Endometrial microvascular endothelial cells (primary cell): ENCODE data around the gene CCDC167. TPM values are rescaled to one million over a fixed set of nuclear protein-coding genes. Genes with fewer than 3 reads are reported as not detected.

Source experiments
- in situ Hi-C: cut with HindIII; loops from 2 replicates; pipeline ENCODE4 v1.10.0; 2017; ENCODE audit warnings: low sequenced_read_pairs, low pct_unique_long_range_greater_than_20kb; ENCODE audit errors: inconsistent ontology term
- total RNA-seq: library from RNA; depleted of rRNA; stranded (reverse); fragments of >200 nt; gene quantifications from one replicate; pipeline ENCODE4 v1.2.3, GENCODE V29; 2015; ENCODE audit errors: inconsistent ontology term

The CCDC167 gene
- total RNA-seq = 55.6 TPM

DNA sequence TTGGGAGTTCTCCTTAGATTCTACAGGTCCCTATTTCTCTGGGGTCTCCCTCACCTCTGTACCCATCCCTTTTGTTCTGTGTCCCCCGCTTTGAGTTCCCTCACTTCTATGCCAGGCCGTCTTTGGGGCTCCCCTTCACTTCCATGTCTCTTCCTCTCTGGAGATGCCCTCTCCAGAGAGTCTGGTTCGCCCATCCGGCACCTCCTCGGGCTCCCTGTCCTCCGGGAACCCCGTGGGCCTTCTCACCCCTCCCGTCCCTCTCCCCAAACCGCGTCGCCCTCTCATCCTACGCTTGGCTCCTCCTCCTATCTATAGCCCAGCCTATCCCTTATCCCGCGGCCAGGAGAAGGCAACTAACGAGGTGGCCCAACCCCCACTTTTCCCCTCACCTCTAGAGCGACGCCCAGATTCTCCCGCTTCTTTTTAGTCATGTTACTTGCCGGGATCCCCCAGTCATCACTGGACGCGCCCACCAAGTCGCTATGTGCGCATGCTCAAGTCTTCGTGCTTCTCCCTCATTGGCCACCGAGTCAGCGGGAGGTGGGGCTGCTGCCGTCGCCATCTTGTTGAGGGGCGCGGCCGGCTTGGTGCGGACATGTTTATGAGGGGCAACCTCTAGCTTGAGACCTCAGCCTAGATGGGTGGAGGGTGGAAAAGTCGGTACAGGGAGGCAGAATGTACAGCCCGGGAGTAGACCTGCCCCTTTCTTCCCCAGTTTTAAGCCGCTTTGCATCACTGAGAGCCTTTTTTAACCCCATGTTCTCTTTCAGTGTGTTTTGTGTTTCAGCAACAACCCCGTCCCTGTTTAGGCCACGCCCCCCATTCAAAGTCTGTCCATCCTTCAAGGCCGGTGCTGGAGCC lies at the start of gene CCDC167:
CCDC167 (minus strand) TSS at position 461 of the 861 bp plus-strand sequence; CDS start at position 431, 30 bp downstream.
- in situ Hi-C loops = no loop called here

DNA sequence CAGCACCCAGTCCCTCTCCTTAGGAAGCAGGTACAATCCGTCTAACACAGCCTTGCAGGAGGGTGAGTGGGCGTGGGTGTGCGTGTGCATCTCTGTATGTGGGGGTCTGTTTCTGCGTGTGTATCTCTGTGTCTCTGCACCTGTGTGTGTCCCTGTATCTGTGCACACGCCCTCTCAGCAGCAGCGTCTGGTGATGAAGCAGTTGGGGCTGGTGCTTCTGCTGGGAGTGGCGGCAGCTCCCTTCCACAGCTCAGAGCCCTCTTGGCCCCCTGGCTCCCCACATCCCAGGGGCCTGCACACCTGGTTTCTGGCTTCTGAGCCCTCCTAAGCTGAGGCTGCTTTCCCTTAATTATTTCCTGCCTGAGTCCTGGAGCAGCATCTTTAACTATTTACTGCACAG lies 49.5 kb upstream of the CCDC167 start:
- in situ Hi-C loops = no loop called here

DNA sequence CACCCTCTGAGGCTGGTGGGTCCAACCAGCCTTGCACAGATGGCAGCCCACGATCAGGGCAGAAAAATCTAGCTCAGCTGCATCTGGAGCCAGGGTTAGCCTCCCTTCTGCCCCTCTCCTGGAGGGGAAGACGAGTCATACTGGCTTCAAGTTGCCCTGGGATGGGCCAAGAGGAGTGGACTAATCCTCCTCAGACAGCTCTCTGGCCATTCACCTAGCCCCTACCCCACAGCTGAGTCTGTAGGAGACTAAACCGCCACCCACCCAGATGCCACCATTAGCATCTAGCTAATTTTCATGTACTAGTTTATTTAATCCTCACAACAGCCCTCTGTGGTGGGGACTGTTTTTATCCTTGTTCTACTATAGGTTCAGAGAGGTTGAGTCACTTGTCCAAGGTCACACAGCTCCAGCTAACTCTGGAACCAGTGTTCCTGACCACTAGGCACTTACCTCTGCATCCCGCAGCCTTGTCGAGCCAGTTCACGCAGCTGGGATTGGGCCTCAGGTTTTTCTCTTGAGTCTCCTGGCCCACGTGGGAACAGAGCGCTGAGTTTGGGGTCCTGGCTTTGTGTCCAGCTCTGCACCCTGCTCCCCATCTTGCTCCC lies 48.5 kb upstream of the CCDC167 start:
- in situ Hi-C loops = no loop called here

DNA sequence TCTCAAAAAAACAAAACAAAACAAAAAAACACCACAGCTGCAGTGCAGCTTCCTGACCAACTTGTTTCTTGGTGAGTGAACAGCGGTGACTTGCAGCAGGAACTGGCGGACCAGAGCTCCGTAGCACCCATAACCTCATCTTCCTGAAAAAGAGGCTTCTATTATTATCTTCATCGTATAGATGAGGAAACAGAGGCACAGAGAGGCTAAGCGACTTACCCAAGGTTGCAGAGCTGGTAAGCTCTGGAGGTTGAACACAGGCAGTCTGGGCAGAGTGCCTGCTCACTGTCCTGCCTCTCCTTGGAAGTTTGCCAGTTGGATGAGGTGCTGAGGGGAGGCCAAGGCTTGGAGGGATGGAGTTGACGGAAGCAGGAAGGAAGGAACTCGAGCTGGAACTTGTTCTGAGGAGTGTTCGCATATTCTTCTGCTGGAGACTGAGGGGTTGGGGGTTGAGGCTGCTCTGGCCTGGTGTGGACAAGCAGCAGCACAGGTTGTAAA lies 47.9 kb upstream of the CCDC167 start:
- in situ Hi-C loops = no loop called here

DNA sequence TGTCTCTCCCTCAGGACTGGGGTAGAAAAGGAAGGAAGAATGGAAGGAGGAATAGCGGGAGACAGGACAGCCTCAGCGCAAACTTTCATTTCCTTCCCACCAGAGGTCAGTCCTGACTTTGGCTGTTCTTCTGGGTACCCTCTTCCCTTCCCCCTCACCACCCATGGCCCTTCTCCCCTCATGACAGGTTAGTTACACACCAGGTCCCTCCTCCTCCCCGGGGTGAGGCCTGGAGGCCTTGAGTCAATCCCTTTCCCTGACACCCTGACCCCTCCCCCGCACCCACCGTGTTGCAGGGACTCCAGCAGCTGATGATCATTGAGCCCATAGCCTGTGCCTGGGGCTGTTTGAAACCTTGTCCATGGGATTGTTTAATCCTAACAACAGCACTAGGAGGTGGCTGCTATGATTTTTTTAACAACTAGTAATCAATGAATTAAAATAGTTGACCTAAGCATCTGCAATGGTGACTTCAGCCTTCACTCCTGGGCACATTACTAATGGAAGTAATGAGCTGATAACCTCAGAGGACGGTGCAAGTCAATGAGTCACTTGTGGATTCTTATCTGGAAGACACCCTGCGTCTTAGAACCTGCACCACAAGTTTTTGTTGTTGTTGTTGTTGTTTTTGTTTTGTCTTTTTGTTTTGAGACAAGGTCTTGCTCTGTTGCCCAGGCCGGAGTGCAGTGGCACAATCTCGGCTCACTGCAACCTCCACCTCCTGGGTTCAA lies 46.6 kb upstream of the CCDC167 start:
- in situ Hi-C loops = no loop called here

DNA sequence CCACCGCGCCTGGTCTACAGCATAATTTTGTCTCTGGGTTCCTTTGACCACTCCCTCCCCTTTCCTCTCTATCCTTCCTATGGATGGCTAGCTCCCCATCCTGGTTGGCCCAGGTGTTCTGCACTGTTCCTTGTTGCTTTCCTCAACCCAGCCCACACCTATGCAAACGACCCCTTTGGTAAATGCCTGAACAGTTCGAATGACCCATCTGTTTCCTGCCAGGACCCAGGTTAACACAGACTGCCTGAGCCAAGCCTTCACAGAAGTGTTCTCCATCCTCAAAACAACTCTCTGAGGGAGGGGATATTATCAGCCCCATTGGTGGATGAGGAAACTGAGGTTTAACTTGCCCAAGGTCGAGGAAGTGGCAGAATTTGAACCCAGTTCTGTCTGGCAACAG lies 44.8 kb upstream of the CCDC167 start:
- in situ Hi-C loops = no loop called here

DNA sequence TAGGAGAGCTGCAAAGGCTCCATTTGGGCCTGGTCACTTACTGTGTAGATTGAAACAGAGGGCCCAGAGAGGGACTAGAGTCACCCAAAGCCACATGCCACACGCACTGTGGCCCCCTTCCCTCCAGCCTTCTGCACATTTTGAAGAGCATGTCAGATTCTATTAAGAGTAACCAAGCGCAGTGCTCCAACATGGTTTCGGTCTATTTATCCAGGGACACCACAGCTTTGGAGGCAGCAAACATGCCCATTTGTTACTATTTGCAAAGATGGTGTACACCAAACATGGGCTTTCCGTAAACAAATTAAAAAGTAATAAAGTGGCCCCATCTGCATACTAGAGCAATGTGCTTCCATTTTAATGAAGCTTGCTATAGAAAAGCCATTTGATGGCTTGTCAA lies 43.7 kb upstream of the CCDC167 start:
- in situ Hi-C loops = no loop called here

DNA sequence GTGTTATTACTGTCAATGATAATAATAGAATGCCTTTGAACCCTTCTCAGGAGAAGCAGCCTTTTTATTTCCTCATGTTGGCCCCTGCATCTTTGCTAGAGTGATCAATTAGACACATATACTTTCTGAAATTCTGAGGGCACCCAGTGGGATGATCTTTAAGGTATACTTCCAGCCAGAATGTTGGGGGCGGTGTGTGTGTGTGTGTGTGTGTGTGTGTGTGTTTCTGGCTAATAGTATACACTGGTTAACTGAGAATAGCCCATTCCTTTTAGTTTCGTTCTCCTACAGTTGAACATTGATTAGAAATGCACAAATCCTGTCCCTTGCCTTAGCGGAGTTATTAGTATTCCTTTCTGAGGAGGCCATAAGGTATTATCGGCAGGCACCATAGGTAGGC lies 41.7 kb upstream of the CCDC167 start:
- in situ Hi-C loops = no loop called here

DNA sequence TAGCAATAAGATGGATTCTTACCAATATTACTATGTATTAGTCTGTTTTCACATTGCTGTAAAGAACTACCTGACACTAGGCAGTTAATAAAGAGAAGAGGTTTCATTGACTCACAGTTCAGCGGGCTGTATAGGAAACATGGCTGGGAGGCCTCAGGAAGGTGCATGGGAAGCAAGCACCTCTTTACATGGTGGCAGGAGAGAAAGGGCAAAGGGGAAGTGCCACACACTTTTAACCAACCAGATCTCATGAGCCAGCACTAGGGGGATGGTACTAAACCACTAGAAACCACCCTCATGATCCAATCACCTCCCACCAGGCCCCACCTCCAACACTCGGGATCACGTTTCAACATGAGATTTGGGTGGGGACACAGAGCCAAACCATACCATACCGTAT lies 40.7 kb upstream of the CCDC167 start:
- in situ Hi-C loops = no loop called here

DNA sequence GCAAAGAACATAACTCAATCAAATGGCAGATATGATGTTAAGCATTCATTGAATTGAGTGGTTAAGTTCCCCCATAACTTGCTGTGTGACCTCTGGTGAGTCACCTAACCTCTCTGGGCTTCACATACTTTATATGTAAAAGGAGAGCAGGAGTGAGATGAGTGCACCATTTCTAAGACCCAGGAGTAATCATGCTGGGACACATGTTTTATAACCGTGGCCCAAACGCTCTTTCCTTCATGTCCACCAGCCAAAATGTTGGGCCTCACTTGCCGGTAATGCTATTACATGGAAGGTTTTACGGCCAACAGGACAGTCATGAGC lies 40.3 kb upstream of the CCDC167 start:
- in situ Hi-C loops = no loop called here

DNA sequence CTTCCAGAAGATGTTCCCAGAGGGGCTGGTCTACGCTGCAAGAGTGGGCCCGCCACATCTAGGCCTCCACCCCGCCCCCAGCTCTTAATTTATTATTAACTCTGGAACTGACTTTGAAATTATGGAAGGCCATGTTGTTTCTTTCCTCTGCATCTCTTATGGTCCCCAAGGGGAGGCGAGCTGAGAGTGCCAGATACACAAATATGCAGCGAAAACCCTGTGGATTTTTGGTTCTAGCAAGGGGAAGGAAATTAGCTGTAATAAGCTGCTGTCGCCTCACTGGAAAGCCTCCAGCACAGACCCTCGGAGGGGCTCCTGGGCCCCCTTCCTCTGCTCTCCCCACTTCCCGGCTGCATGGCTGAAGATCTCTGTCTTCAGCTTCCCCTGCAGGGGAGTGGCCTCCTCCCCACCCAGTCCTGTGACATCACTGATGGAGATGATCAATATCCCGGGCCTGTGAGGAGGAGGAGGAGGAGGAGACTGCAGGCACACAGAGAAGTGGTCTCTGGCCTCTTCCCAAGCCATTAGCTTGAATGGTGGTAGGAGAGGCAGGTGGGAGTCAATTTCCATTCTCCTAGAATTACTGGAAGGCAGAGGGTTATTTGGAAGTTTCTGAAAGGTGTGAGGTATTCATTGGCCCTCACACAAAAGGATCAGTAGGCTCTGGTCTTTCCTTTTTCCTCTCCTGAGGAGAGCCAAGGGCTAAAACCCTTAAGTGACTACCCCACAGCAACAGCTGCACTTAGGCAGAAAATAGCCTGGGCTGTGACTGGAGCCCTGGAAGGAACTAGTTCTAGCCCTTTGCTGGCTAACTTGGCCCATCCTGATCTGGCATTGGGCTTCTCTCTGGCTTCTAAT lies 39.7 kb upstream of the CCDC167 start:
- in situ Hi-C loops = no loop called here

DNA sequence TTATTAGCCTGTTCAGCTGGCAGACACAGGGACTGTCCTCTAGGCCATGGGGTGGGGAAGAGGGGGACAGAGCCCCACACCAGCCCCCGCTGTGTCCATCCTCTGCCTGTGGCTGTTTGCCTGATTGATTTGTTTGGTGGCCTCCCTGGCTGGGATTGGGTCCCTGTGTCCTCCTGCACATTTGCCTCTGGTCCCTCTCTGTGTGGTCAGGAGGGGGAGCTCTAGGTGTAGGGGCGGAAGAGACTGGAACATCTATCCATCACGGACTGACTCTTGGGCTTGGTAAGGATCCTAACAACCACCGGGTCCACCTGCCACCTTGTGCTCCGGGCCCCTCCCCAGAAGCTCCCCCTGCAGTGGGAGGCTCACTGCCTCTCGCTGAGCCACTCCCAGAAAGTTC lies 38.4 kb upstream of the CCDC167 start:
- in situ Hi-C loops = no loop called here

DNA sequence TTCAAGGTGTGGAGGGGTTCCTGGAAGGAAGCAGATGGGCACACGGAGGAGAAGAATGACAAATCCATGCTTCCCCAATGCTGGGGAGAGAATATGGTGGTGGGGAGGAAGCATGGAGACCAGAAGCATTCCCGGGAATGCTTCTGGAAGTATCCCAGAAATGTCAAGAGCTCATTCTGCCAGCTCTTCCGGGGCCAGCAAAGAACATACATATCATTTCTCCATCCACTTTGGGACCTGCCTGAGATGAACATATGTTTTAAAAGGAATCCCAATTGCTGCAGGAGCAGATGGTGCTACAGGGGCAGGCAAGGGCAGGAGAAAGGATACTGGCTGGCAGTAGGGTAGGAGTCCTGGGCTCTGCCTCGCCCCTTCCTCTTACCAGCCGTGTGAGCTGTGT lies 37.9 kb upstream of the CCDC167 start:
- in situ Hi-C loops = no loop called here

DNA sequence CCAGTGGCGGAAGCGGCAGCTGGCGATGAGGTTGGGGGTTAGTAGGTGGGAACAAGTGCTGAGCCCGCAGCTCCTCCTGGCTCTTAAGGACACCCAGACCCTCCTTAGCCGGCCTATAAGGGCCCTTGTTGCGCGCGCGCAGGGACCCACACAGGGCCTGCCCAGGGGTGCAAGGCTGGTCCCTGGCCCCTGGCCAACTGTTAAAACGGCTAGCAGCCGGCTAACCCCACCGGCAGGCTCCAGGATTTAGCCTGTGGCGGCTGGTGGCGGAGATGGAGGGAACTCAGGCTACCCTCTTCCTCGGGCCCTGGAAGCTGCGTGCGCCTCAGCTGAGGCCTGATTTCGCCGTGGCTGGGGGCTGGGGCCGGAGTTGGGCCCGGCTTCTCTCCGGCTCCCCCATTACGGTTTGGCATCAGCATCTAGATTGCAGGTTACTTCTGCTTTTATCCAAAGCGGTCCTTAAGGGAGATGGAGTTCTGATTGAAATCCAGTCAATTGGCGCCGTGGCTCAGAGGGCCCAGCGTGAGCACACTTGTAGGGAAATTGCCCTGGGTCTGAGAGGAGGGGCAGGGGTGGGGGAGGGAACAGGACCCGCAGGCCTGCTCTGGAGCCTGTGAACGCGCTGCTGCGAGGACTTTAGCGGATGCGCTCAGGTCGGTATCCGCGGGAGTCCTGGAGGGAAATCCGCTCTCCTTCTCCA lies 36.9 kb upstream of the CCDC167 start:
- in situ Hi-C loops = no loop called here

DNA sequence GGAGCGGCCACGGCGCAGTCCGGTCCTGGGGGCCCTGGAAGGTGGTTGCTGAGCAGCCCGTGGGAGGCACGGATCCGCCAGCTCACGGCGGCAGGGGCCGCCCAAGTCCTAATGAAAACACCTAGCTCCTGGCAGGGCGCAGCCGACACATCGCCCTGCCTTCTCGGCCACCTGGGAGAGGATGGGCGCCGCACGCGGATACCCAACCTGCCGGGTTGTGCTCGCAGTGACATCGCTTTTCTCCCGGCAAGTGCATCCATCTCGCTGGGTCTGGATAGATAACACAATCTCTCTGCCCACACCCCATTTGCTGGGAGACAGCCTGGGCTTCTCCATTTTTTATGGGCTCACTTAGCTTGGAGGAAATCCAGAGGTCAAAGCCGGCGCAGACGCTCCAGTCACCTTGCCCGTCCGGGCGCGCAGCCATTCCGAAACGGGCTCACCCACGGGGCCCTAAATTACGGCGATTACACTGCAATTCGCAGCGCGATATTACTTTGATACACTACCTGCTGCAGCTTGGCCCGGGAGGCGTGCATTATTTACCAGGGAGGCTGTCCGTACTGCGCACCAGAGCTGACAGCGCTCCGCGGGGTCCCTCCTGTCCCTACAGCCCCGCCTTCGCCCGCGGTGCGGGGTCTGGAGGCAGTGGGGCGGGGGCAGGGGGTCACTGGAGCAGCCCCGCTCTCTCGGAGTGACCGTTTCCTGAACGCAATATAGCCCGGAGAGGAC lies 36.2 kb upstream of the CCDC167 start:
- in situ Hi-C loops = no loop called here

DNA sequence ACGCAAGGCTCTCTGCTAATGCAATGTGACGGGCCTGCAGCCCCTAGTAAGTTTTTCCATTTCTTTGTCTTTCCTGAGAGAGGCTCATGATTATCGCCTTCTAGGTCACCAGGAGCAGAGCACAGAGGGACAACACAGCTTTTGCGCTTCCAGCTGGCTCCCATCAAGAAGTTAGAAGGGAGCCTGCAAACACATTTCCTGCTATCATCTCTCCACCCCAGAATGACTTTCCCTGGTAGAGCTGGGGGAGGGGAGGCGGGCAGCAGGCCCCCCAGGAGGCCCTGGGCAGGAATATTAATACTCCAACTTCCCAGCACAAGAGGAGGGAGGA lies 35.7 kb upstream of the CCDC167 start:
- in situ Hi-C loops = no loop called here

DNA sequence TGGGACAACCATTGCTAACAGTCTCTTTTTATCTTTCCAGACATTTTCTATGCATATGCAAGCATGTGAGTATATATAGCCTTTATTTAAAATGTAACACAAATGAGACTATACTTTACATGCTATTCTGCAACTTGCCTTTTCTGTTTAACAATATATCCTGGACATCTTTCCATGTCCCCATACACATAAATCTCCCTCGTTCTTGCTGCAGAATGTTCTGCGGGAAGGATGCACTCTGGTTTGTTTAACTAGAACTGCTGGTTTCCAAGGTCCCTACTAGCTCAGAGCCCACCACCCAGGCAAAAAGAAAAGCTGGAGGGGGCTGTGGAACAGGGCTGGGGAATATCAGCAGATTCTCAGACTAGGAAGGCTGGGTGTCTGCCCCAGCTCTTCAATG lies 35.2 kb upstream of the CCDC167 start:
- in situ Hi-C loops = no loop called here

DNA sequence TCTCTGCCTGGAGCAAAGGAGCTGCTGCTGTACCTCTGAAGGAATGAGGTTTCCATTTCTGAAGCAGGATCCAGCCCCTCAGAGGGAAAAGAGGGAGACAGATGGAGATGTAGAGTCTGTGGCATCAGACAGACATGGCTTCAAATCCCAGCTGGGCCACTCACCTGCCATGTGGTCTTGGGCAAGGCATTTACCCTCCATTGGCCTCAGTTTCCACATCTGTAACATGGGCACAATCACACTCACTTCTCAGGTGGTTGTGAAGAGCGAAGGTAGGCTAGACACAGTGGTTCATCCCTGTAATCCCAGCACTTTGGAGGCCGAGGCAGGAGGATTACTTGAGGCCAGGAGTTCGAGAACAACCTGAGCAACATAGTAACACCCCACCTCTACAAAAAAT lies 32.4 kb upstream of the CCDC167 start:
- in situ Hi-C loops = no loop called here
